ENCODE results near the gene KCNN3.

KCNN3 gene

DNA sequence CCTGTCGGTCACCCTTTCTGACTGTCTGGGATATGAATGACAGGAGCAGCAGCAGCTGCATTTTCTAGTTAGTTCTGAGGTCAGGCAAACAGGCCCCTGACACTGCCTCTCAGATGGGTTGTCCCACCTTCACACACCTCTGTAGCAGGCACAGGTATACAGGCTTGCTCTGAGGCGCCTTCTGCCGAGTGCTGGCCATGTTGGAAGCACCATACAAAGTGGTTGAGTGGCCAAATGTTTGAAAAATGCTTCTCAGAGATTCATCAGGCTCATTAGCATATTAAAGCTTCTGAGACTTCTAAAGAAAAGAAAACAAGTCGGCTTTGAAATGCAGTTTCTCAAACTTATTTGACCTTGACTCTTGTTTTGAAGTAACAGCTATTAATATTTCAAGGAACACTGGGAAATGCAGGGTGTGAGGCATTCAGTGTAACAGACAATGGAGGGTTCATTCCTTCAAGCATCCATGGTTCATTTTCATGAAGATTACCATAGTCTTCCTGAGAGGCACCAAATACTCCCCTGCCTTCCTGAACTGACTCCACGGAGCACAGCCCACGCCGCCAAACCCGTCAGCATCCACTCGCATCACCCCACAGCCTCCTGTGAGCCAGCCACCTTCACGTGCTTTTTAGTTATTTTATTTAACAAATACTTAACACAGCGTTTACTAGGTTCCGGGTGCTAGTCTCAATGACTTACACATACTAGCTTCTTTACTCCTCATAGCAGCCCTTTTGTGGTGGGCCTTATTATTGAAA is 81.8 kb downstream of the KCNN3 start:
- DNase-seq: no peak

DNA sequence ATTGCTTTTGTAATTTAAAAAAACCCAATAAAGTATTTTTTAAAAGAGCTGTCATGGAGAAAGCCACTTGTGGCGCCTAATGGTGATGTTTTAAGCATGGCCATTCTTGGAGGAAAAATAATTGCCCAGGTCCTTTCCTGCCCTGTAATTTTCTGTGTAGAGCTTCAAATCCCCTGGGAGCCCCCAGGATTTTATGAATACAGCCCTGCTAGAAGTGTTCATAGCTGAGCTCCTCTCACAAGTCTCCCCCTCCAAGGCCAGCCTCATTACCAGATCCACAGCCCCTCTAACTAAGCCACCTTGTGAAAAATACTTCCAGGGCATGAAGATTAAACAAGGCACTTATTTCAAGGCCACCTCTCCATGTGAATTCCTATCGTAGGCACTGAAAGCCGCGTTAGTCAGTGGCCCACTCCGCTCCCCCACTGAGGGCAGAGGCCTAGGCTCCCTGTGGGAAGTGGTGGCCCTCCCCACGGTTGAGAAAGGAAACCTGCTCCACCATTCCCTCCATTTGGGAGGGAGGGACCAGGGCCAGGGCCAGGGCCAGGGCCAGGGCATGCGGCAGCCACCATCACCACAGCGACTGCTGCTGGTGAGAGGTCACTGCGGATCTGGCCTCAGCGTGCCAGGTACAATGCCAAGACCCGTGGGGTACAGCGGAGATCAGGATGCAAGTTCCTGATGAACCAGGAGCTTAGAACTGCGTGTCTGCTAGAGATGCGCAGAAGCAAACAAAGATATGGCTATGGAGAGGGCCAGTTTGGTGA is 83.1 kb downstream of the KCNN3 start:
- no peak for DNase-seq

DNA sequence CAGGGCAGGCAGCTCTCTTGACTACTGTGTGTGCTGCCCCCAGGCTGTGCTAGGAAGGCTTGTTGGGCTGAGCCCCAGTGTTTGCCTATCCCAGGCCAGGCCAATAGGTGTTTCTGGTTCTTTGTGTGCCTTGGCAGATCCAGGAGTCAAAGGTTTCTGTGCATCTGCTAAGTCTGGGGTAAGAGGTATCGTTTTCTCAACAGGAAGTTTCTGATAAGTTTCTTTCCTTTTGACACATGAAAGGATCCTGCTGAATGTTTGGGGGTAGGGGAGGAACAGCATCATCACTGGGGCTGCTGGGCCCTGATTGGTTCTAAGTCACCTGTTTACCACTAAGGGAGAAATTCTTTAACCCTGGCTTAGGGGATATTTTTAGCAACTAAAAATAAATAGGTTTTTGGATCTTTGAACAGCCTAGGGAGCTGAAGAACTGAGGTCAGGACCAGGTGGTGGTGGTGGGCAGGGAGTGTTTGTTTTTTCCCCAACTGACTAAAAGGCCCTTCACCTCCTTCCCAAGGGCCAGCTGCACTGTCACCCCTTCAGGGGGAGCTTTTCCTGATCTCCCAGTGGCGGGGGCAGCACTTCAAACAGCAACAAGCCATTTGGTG is 85.1 kb downstream of the KCNN3 start:
- peak; percentile 60 for DNase-seq

DNA sequence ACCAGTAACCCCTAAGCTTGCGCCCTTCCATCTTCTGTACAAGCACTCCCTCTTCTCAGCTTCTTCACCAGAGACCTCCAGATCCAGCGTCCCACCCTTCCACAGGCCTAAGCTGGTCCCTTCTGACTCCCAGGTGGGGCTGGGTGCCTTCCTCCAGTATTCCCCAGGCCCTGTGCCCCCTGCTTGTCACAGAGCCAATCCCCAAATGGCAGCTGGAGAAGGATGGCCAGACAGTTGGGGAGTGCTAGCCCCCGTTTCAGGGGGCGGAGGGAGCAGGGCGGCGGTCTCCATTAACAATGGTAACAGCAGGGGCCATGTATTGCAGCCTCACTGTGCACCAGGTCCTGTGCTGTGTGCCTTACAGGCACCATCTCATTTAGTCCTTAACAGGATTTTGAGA is 85.7 kb downstream of the KCNN3 start:
- no peak for DNase-seq

DNA sequence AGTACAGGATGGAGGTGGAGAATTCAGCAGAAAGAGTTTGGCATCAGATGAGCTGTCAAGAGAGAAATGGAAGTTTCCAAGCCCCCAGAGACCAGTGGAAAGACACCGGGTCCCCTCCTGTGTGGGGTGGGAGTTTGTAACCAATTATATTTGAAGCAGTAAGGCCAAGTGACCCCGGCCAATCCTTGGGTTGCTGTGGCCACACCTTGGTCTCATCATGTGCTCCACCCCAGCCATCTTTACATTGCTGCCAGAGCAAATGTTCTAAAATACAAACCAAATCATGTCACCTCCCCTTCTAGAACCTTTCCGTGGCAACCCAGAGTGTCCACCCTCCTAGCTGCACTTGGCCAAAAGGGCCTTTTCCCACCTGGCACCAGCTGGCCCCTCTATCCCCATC is 86.1 kb downstream of the KCNN3 start:
- no peak for DNase-seq

DNA sequence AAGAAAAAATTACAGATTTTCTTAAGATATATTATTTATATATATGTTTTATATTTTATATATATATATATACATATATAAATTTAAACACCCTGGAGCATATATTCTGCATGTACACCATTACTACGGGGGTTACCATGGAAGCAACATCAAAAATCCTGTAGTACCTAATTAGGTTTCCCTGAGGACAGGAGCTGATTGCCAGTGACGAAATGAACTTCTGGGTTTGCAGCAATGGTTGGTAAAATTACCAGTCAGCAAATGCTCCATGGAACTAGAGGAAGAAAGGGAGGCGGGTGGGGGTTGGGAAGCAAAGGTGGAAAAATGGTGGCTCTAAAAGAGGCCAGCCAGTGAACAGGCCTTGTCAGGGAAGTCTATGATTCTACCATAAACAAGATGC is 89.5 kb downstream of the KCNN3 start:
- no peak for DNase-seq

DNA sequence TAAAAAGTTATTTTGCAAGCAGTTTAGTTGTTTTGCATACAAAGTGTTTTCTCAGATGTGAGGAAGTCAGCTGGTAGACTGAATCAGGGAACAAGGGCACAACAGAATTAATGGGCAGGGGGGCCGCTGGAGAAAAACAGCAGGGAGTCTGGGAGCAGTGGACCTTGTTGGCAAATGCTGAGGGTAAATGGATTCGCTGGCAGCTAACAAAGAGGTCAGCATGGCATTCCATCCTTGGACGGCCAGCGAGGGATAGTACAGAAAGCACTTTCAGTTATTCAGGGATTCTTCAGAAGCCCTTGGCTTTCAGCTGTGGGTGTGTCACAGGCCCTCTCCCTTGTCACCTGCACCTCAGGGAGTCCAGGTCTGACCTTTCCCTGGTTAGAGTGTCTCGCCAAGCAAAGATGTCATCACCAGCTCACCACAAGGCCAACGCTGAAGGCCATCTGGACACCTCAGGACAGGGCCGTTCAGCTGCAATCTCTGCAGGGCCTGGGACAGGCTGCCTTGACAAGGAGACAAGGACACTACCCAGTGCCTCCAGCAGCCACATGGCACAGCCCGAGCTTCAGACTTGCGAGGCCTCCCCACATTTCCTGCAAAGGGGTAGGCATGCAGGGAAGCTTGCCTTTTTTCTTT is 90.4 kb downstream of the KCNN3 start:
- DNase-seq: no peak

DNA sequence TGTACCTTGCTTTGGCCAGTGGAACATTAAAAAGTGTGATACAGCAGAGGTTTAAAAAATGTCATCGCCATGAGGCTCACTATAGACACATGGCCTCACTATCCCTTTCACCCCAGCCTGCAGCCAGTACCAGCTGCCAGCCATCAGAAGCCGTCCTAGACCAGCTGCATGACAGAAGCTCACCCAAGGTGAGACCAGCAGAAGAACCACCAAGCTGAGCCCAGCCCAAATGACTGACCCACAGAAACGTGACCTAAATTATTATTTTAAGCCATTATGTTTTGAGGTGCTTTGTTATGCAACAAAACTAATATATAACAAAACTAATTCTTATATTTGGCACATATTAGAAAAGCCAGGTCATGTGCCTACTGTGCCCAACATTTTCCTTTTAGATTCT is 91.1 kb downstream of the KCNN3 start:
- no peak for DNase-seq

DNA sequence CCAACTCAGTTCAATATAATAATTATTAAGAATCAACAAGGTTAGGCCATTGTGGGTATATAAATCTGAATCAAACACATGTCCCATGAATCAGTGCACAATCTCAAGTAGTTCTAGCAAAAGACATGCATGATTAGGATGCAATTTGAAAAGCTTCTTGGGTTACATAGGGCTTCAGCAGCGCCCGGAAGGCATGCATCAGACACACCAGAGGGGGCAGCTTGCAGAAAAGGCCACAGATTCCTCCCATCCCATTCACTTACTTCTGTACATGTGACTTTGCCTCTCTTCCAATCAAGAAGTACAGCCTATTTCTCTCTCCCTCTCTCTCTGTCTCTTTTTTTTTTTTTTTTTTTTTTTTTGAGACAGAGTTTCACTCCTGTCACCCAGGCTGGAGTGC is 91.8 kb downstream of the KCNN3 start:
- no peak for DNase-seq

DNA sequence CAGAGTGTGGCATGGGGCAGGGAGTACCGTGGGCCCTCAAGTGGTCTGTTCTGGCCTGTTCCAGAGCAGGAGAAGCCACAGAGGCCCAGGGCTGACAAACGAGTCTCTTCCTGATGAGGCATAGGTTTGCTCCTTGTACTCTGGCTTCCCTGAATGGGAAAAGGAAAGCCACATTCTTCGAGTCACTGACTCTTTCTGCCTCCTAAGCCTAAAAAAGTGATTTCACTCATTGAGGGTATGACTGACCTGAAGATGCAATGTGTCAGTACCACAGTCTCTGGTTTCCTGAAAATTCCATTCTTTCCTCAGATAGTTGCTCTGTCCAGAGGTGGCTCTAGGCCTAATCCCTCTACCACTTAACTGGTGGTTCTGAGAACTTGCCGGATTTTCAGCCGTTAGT is 92.3 kb downstream of the KCNN3 start:
- no peak for DNase-seq

DNA sequence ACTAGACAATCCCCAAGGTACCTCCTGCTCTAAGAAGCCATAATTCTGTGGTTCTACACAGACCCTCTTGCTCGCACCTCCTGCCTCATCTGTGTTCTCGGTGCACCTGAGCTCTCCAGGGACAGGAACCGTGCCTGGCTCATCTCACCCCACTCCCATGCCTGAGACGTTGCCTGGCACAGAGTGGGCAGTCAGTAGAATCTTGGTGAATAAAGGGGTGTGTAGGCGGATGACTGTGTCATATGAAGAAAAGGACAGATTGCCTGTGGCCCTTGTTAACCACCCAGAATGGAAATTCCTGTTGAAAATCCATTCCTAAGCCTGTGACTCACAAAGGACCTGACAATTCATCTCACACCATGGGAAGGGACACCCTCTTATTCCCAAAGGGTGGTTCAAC is 92.9 kb downstream of the KCNN3 start:
- DNase-seq: no peak

DNA sequence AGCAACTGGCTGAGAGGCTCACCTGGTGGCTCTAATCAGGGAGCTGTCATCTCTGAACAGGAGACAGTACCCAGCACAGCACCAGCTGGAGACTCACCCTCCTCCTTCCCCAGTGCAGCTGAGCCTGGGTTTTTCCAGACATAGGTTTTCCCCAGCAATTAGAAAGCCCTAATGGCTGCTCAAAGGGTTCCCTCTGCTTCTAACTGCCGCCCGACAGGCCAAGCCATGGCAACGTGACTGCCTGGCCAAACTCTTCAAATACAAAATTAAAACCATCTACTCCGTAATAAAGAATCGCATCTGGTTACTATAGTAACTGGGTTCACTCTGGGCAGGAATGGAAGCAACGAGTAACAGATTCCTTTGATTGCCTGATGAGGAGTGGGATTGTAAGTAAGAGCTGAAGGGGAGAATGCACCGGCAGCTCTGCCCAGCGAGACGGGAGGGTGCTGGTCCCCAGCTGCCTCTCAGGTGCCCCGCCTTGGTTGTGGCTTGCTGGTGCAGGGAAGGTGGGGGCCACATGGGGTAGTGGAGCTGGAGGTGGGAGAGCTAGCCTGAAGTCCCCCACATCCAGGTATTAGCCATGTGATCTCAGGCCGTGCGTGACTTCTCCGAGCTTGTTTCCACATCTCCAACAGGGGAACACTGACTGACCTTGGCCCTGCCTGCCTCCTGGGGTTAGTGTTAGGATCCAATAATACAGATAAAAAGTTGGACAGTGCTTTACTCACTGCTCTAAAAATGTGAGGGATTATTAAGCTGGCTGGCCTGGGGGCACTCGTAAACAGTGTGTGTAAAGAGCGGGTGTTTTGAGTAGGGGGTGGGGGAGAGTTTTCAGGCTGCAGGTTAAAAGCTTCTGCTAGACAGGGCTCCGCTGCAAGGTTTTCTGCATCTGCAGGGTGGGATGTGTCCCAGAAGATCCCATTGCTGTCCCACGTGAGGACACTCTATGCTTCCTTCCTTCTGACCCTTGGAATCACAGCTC is 94.2 kb downstream of the KCNN3 start:
- DNase-seq: no peak

DNA sequence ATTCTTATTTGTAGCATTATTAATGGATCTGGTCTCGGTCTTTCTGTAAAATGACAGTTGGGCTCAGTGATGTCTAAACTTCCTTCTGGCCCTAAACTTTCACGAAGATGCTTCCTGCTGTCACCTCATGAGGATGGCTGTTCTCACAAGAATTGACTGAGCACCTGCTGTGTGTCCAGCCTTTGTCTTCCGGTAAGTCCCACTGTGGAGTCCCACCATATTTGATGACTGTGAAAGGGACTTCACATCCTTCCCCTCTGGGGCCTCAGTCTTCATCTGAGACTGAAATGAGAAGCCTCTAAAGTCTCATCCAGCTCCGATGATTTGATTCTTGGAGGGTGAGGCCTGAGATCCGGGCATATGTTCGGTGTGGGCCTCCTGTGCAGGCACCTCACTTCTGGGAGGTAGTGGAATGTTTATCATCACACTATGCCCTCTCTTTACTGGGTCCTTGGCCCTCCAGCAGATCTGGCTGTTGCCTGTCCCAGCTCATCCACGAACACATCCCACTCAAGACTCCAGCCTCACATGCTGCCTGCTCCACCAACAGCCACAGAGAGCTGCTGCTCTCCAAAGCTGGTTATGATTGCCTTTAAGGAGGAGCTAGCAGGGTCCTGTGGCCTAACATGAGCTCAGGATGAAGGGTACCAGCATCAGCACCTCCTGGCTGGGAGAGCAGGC is 95.8 kb downstream of the KCNN3 start:
- DNase-seq: no peak

DNA sequence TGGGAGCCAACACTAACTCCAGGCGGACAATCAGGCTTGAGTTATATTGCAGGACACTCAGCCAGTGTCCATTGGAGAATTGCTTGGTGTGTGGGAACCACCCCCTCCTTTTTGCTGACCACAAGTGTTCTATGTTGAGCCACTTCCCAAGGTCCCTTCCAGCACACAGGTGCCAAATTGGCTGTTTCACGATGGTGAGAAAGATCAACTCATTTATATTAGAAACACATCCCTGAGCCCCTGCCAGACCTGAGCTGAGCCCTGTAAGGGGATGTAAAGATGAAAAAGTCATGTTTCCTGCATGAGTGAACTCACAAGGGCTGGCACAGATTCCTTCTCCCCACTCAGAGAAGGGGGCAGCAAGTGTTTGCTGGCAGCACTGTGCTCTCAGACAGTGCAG is 96.5 kb downstream of the KCNN3 start:
- no peak for DNase-seq

DNA sequence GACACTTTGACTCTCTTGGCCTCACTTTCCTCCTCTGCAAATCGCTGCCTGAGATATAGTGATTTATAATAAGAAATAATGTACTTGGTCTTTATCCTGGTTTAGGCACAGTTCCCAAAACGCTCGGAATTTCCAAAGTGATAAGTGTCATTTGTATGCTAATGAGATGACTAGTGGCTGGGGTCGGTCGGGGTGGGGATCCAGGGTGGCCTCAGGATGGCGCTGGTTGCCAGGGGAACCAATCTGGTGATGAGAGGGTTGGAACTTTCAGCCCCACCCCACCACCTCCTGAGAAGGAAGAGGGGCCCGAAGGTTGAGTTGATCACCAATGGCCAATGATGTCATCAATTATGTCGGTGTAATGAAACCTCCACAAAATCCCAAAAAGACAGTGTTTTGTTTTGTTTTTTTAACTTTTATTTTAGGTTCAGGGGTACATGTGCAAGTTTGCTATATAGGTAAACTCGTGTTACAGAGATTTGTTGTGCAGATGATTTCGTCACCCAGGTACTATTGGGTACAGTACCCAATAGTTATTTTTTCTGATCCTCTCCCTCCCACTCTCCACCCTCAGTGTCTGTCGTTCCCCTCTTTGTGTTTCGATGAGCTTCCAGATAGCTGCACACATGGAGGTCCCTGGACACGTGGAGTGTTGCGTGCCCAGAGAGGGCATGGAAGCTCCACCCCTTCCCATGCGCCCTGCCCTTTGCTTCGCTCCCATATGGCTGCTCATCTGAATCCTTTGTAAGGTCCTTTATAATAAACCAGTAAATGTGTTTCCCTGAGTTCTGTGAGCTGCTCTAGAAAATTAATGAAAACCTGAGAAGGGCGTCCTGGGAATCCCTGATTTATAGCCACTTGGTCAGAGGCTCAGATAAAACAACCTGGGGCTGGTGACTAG is 97.2 kb downstream of the KCNN3 start:
- no peak for DNase-seq

DNA sequence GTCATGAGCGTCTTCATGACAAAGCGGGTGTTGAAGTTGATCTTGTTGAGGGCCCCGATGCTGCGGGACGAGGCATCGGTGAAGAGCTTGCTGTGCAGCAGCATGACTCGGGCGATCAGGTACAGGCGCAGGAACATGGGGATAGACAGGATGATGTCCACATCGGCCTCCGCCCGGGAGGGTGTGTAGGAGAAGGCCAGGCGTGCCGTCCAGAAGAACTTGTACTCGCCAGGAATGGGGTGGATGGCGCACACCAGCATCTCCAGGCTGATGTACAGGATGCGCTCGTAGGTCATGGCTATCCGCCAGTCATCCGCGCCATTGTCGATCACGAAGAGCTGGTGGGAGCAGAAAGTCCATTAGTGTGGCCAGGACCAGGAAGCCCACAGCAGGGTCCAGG is 98.0 kb downstream of the KCNN3 start:
- DNase-seq: no peak

DNA sequence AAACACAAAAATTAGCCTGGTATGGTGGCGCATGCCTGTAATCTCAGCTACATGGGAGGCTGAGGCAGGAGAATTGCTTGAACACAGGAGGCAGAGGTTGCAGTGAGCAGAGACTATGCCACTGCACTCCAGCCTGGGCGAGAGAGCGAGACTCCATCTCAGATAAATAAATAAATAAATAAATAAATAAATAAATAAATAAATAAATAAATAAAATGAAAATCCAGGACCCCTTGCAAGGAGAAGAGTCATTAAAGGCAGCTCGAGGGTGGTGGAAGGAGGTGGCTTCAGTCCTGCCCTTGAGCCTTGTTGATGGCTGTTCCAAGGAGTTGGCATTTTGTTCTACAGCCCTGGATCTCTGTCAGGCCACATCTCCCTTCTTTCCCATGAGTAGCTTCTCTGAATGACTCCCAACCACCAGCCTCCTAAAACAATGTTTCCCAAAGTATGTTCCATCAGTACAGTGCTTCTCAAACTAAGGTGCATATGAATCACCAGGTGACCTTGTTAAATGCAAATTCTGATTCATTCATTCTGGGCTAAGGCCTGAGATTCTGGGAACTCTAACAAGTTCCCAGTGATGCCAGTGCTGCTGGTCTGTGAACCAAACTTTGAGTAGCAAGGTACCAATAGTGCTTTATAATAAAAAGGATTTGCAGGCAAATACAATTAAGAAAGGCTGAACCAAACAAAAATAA is 99.0 kb downstream of the KCNN3 start:
- no peak for DNase-seq

DNA sequence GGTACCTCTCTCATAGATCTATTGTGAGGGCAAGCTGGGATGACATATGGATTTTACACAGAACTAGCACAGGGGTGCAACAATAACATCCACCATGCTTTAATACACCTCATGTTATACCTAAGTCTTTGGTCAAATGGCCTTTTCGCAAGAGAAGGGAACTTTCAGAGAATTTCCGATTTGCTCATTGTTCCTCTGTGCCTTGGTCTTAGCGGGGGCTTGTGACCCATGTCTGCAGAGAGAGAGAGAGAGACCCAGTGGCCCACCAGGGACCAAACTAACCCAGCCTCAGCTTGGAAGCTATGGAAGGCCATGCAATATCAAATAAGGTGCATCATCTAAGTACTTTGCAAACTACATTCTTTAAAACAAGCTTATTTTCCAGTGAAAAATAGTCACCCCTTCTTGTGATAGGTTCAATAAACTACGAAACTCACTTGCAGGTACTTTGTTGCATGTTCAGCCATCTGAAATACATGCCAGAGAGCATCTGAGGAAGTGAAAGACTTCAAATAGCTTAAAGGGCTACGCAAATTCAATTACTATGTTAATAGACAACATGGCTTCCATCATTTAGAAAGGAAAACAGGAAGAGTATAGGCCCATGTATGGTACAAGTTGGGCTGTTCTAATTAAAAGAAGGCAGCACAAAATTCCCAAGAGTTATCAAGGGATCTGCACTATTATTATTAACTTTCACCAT is 100.7 kb downstream of the KCNN3 start:
- no peak for DNase-seq

DNA sequence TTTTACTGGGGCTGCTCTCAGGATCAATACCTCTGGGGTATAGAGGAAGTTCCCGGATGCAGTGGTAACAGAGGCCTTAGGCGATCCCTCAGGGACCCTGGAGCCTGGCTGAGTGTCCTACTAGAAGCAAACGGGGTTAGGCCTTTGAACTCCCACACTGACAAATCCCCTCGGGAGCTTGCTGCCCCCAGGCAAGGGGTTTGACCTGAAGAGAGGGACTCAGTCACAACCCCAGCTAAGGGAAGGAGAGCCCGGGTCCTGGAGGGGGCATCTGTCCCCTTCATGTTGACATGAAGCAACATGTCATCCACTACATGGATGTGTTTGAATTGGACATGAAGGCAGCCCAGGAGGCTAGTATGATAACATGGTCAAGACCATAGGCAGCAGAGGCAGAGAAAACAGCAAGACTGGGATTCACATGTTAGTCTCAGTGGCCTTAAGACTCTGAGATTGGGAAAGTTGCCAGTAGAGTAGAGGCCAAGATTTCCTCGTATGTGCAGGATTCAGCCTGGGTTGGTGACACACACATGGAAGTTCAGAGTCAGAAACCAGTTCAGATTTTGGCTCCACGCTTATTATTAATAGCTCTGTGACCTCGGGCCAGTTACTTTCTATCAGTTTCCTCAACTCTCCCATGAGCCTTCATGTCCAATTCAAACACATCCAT is 101.5 kb downstream of the KCNN3 start:
- no peak for DNase-seq

Data from CD4-positive, alpha-beta T cell treated with Interferon gamma for 1 hour (primary cell).